PC-9 (cell line): ENCODE measurements around the gene VPS8. TPM values are rescaled to one million over a fixed set of nuclear protein-coding genes. Genes with fewer than 3 reads are reported as not detected.

ENCODE experiments used
- BruUV-seq: library from RNA; stranded (reverse); fragments of 400-500 nt; replicated peaks from 2 replicates; lab custom pipeline; 2021; lab: Mats Ljungman, UMichigan
- CTCF ChIA-PET: fragments of 300-600 bp; sonication (Branson Sonifier 250); formaldehyde crosslinking; loops from one replicate; lab custom pipeline; 2022; ENCODE audit warnings: antibody characterized with exemption; lab: Charles Lee
- POLR2A ChIA-PET: fragments of 300-600 bp; sonication (Branson Sonifier 250); formaldehyde crosslinking; loops from one replicate; lab custom pipeline; 2022; ENCODE audit warnings: antibody characterized with exemption; ENCODE audit not compliant: unreplicated experiment; lab: Charles Lee
- DNase-seq, 2 experiments: peaks; one replicate each; pipeline versions ENCODE4 v3.0.0 to v3.0.0-alpha.2; 2015 to 2022; ENCODE audit warnings: mixed read lengths in 1 of 2
- H2AFZ ChIP-seq: fragments of 200-600 bp; sonication (generic); 2 replicates; pipeline ENCODE4 v1.8.1; 2017; ENCODE audit warnings: antibody characterized with exemption
- H3F3A ChIP-seq: fragments of 200-600 bp; sonication (generic); 2 replicates; pipeline ENCODE4 v1.8.1; 2017; ENCODE audit warnings: antibody characterized with exemption, mild to moderate bottlenecking, low read depth; ENCODE audit not compliant: insufficient read depth
- H3K27ac ChIP-seq: fragments of 200-600 bp; sonication (generic); 2 replicates; pipeline ENCODE4 v1.6.1; 2016; ENCODE audit warnings: mixed run types
- H3K27me3 ChIP-seq: fragments of 200-600 bp; sonication (generic); 2 replicates; pipeline ENCODE4 v1.6.1; 2016; ENCODE audit warnings: low read depth, mixed run types; ENCODE audit not compliant: insufficient read depth
- H3K36me3 ChIP-seq: fragments of 200-600 bp; sonication (generic); 2 replicates; pipeline ENCODE4 v1.6.1; 2016; ENCODE audit warnings: low read depth, mixed run types
- H3K4me1 ChIP-seq: fragments of 200-600 bp; sonication (generic); replicated peaks from 2 replicates; pipeline ENCODE4 v1.6.1; 2016; ENCODE audit warnings: mixed run types; ENCODE audit not compliant: insufficient read depth
- H3K4me2 ChIP-seq: fragments of 200-600 bp; sonication (generic); 2 replicates; pipeline ENCODE4 v1.6.1; 2017; ENCODE audit warnings: mixed run types
- H3K4me3 ChIP-seq: fragments of 200-600 bp; sonication (generic); 2 replicates; pipeline ENCODE4 v1.6.1; 2016; ENCODE audit warnings: mixed run types
- H3K79me2 ChIP-seq: fragments of 200-600 bp; sonication (generic); 2 replicates; pipeline ENCODE4 v1.6.1; 2017; ENCODE audit warnings: low read depth, mixed run types
- H3K9me2 ChIP-seq: fragments of 200-600 bp; sonication (generic); 2 replicates; pipeline ENCODE4 v1.8.1; 2017; ENCODE audit warnings: mild to moderate bottlenecking; ENCODE audit not compliant: insufficient read depth
- H3K9me3 ChIP-seq: fragments of 200-600 bp; sonication (generic); 2 replicates; pipeline ENCODE4 v1.8.1; 2016; ENCODE audit warnings: low read depth; ENCODE audit not compliant: insufficient read depth
- H4K20me1 ChIP-seq: fragments of 200-600 bp; sonication (generic); 2 replicates; pipeline ENCODE4 v1.8.1; 2017; ENCODE audit not compliant: insufficient read depth
- EZH2 ChIP-seq: fragments of 200-600 bp; sonication (generic); IDR thresholded peaks from 2 replicates; pipeline ENCODE4 v1.8.0; 2017; ENCODE audit warnings: antibody characterized with exemption, low read depth
- intact Hi-C: fragments of 100-400 bp; cut with micrococcal nuclease; formaldehyde crosslinking; loops from one replicate; pipeline ENCODE4 v1.10.0; 2022; ENCODE audit not compliant: unreplicated experiment
- total RNA-seq: library from RNA; stranded (reverse); gene quantifications from 2 replicates; pipeline ENCODE4 v1.2.3, GENCODE V29; 2021
- TF ChIP-seq, protein P1 (sequence below): fragments of 200-600 bp; sonication (generic); conservative IDR thresholded peaks from 2 replicates; pipeline ENCODE4 v1.6.1; 2017; ENCODE audit warnings: mixed run types, antibody characterized with exemption, mild to moderate bottlenecking, moderate library complexity

VPS8 gene
- total RNA-seq, 1 experiment from 2014 or later: 80.8 TPM

DNA sequence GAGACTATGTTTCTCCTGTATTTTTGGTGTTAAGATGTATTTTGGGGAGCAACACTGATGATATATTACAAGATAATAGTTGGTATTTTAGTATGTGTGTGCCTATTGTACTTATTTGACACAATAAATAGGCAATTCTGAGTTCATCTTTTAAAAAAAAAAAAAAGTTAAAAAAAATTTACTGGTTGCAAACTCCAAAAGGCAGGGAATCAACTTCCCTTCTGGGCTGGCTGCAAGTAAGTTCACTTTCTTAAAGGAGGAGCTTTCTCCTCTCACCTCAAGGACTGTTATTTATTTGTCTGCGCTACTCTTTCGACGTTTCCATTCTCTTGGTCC is 335 bp upstream of the VPS8 start:
- ChIA-PET CTCF (no interaction called here), POLR2A (interaction anchor here (1.0 kb wide), 1 partner anchor 11 kb away, joined by 3 read pairs; no protein-coding TSS in a partner anchor)
- no peak overlapping the region for H3K27ac ChIP-seq
- no TSS peak for BruUV-seq
- H3K27me3 ChIP-seq: no peaks in the 10 kb centered on the region
- no peaks in the 10 kb centered on the region for H3K36me3 ChIP-seq
- H4K20me1 ChIP-seq: no peaks in the 10 kb centered on the region
- TF ChIP-seq, protein P1, sequence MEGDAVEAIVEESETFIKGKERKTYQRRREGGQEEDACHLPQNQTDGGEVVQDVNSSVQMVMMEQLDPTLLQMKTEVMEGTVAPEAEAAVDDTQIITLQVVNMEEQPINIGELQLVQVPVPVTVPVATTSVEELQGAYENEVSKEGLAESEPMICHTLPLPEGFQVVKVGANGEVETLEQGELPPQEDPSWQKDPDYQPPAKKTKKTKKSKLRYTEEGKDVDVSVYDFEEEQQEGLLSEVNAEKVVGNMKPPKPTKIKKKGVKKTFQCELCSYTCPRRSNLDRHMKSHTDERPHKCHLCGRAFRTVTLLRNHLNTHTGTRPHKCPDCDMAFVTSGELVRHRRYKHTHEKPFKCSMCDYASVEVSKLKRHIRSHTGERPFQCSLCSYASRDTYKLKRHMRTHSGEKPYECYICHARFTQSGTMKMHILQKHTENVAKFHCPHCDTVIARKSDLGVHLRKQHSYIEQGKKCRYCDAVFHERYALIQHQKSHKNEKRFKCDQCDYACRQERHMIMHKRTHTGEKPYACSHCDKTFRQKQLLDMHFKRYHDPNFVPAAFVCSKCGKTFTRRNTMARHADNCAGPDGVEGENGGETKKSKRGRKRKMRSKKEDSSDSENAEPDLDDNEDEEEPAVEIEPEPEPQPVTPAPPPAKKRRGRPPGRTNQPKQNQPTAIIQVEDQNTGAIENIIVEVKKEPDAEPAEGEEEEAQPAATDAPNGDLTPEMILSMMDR: no peak
- TF ChIP-seq EZH2: no peak
- no peak for DNase-seq
- H3K79me2 ChIP-seq: peaks cover 24% of the 10 kb centered on the region
- intact Hi-C loops: no loop called here
- peak overlapping the region; percentile 86 for H3K4me2 ChIP-seq
- peaks cover 17% of the 10 kb centered on the region for H3K4me1 ChIP-seq
- H3K9me3 ChIP-seq: no peaks in the 10 kb centered on the region
- no peaks in the 10 kb centered on the region for H3F3A ChIP-seq
- H2AFZ ChIP-seq: peak overlapping the region; percentile 97
- H3K9me2 ChIP-seq: no peaks in the 10 kb centered on the region
- H3K4me3 ChIP-seq: peak overlapping the region; percentile 89; the same call in 1 of the 2 replicates

DNA sequence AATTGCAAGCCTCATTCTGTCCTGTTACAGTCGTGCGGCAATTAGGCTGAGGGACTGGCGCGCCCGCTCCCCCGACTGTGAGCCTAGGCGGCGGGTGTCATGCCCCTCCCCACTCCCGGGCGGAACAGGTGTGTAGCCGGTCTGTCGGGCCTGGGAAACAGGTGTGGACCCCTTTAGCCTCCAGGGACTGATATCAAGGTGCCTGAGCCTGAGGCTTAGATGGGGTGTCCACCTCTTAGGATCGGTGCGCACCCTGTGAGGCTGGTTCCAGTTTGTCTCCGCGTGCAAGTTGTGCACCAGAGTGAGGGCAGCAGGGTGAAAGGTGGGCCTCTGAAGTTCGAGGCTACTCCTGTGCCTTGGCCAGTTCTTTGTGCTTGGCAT is 686 bp downstream of the VPS8 start:
- intact Hi-C loops: no loop called here
- Histone ChIP-seq H3K4me1 (peaks cover 17% of the 10 kb centered on the region), H4K20me1 (no peaks in the 10 kb centered on the region), H3F3A (no peaks in the 10 kb centered on the region), H3K4me3 (peak overlapping the region; percentile 89), H3K27me3 (no peaks in the 10 kb centered on the region), H3K79me2 (peaks cover 24% of the 10 kb centered on the region), H3K9me3 (no peaks in the 10 kb centered on the region), H3K36me3 (no peaks in the 10 kb centered on the region), H2AFZ (peak overlapping the region; percentile 97), H3K4me2 (peak overlapping the region; percentile 86), H3K27ac (no peak overlapping the region), H3K9me2 (no peaks in the 10 kb centered on the region)
- CTCF ChIA-PET: interaction anchor here (0.6 kb wide), 1 partner anchor 157 kb away, joined by 3 read pairs; no protein-coding TSS in a partner anchor
- POLR2A ChIA-PET: interaction anchor here (0.7 to 1.0 kb wide), 2 partner anchors 10 to 31 kb away, joined by 3 read pairs; no protein-coding TSS in a partner anchor
- BruUV-seq: no TSS peak
- no peak for TF ChIP-seq EZH2
- TF ChIP-seq, protein P1: no peak
- DNase-seq: peak in 1 of 2 experiments; percentile 31

DNA sequence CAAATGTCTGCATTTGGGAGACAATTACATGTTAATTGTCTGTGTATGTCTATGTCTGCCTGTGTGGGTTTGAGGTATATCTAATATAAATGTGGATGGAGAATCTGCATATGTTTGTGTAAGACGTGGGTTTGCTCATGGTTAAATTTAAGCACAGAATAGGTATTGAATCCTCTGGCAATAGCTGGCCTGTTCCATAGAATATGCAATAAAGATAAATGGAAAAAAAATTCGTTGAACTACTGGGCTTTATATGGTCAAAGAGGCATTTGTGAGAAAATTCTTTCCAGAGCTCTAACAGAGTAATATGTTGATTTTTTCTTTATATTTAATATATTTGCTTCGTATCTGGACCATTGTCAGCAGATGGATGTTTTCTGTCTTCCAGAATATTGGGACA is 1.4 kb downstream of the VPS8 start:
- DNase-seq: no peak
- peak overlapping the region; percentile 89; the same call in 1 of the 2 replicates for H3K4me3 ChIP-seq
- ChIA-PET CTCF (interaction anchor here (0.6 kb wide), 1 partner anchor 30 kb away, joined by 4 read pairs; no protein-coding TSS in a partner anchor), POLR2A (interaction anchor here (0.7 to 0.8 kb wide), 2 partner anchors 17 to 34 kb away, joined by 4 to 6 read pairs; no protein-coding TSS in a partner anchor)
- H3K36me3 ChIP-seq: no peaks in the 10 kb centered on the region
- no peaks in the 10 kb centered on the region for H3K27me3 ChIP-seq
- peak overlapping the region; percentile 97; the same call in 1 of the 2 replicates for H2AFZ ChIP-seq
- intact Hi-C loops: no loop called here
- H3K9me2 ChIP-seq: no peaks in the 10 kb centered on the region
- TF ChIP-seq EZH2: no peak
- TF ChIP-seq, protein P1: no peak
- peaks cover 17% of the 10 kb centered on the region for H3K4me1 ChIP-seq
- no peaks in the 10 kb centered on the region for H3K9me3 ChIP-seq
- peak overlapping the region; percentile 86 for H3K4me2 ChIP-seq
- no peaks in the 10 kb centered on the region for H3F3A ChIP-seq
- no peaks in the 10 kb centered on the region for H4K20me1 ChIP-seq
- no peak overlapping the region for H3K27ac ChIP-seq
- H3K79me2 ChIP-seq: peaks cover 24% of the 10 kb centered on the region
- no TSS peak for BruUV-seq
